GM23248 (cell line): ENCODE measurements around the gene VTI1B. TPM values are rescaled to one million over a fixed set of nuclear protein-coding genes. Genes with fewer than 3 reads are reported as not detected.
A peak's percentile ranks its signal among the peaks of the same experiment; 100 is the strongest.

Source experiments
- DNase-seq: peaks from one replicate; pipeline ENCODE4 v3.0.0-alpha.2; 2015
- H2AFZ ChIP-seq: fragments of 200-600 bp; sonication (generic); 2 replicates; pipeline ENCODE4 v1.6.1; 2016; ENCODE audit warnings: antibody characterized with exemption
- H3F3A ChIP-seq: fragments of 200-600 bp; sonication (generic); 2 replicates; pipeline ENCODE4 v1.6.1; 2016; ENCODE audit warnings: mild to moderate bottlenecking, antibody characterized with exemption, mixed run types; ENCODE audit not compliant: insufficient read depth
- H3K27ac ChIP-seq: fragments of 200-600 bp; sonication (generic); 2 replicates; pipeline ENCODE4 v1.5.1; 2016; ENCODE audit warnings: mild to moderate bottlenecking
- H3K27me3 ChIP-seq: fragments of 200-600 bp; sonication (generic); replicated peaks from 2 replicates; pipeline ENCODE4 v1.6.1; 2016; ENCODE audit warnings: mild to moderate bottlenecking; ENCODE audit not compliant: insufficient read depth
- H3K36me3 ChIP-seq: fragments of 200-600 bp; sonication (generic); 2 replicates; pipeline ENCODE4 v1.6.1; 2016; ENCODE audit warnings: low read depth, mild to moderate bottlenecking
- H3K4me1 ChIP-seq: fragments of 200-600 bp; sonication (generic); 2 replicates; pipeline ENCODE4 v1.6.1; 2016; ENCODE audit warnings: mild to moderate bottlenecking; ENCODE audit not compliant: insufficient read depth
- H3K4me2 ChIP-seq: fragments of 200-600 bp; sonication (generic); one replicate; pipeline ENCODE4 v1.6.1; 2016; ENCODE audit warnings: mild to moderate bottlenecking; ENCODE audit not compliant: unreplicated experiment
- H3K4me3 ChIP-seq: fragments of 200-600 bp; sonication (generic); 2 replicates; pipeline ENCODE4 v1.5.1; 2016; ENCODE audit warnings: mild to moderate bottlenecking
- H3K79me2 ChIP-seq: fragments of 200-600 bp; sonication (generic); 2 replicates; pipeline ENCODE4 v1.6.1; 2016; ENCODE audit warnings: mild to moderate bottlenecking; ENCODE audit not compliant: insufficient read depth
- H3K9ac ChIP-seq: fragments of 200-600 bp; sonication (generic); 2 replicates; pipeline ENCODE4 v1.6.1; 2016; ENCODE audit warnings: mild to moderate bottlenecking
- H3K9me2 ChIP-seq: fragments of 200-600 bp; sonication (generic); 2 replicates; pipeline ENCODE4 v1.6.1; 2016; ENCODE audit warnings: mixed run types, mild to moderate bottlenecking, moderate library complexity; ENCODE audit not compliant: insufficient read depth
- H3K9me3 ChIP-seq: fragments of 200-600 bp; sonication (generic); one replicate; pipeline ENCODE4 v1.6.1; 2017; ENCODE audit warnings: low read depth
- H4K20me1 ChIP-seq: fragments of 200-600 bp; sonication (generic); 2 replicates; pipeline ENCODE4 v1.6.0; 2016; ENCODE audit not compliant: insufficient read depth
- EZH2 ChIP-seq: fragments of 200-600 bp; sonication (generic); IDR thresholded peaks from 2 replicates; pipeline ENCODE4 v1.6.1; 2018; ENCODE audit warnings: antibody characterized with exemption, mild to moderate bottlenecking; ENCODE audit not compliant: insufficient read depth, poor library complexity, severe bottlenecking
- EZH2phosphoT487 ChIP-seq: fragments of 200-600 bp; sonication (generic); IDR thresholded peaks from 2 replicates; pipeline ENCODE4 v1.6.1; 2018; ENCODE audit warnings: antibody characterized with exemption, moderate library complexity, mild to moderate bottlenecking, low read depth; ENCODE audit not compliant: insufficient read depth
- WGBS, 2 experiments: methylation state at CpG; one replicate each; pipeline ENCODE4 v1.1.6; 2015 to 2017; ENCODE audit warnings: low lambda C conversion rate in 2 of 2, low coverage in 1 of 2; ENCODE audit errors: missing lambda C conversion rate in 2 of 2; 5-methylcytosine and 5-hydroxymethylcytosine counted together
- in situ Hi-C: fragments of 300-500 bp; cut with MboI; formaldehyde crosslinking; loops from 2 replicates; pipeline ENCODE4 v1.15.0; 2020
- polyA plus RNA-seq: library from polyadenylated mRNA; unstranded; fragments of >200 nt; fragmentation: Nextera tagmentation; extraction: Ambion mirVana; gene quantifications from 2 replicates; pipeline ENCODE4 v1.2.1, GENCODE V29; 2016
- total RNA-seq: library from RNA; depleted of rRNA; stranded (reverse); fragments of >200 nt; shearing (Covaris generic); gene quantifications from 2 replicates; pipeline ENCODE4 v1.2.3, GENCODE V29; 2014

VTI1B gene
- total and polyA plus RNA-seq, 2 experiments from 2014 or later = 61.5 to 207 TPM

GRCh38 chr14:67690011-67690410 is 15.6 kb upstream of the VTI1B start:
- Histone ChIP-seq H3K4me3 (no peak overlapping the region), H3K9me2 (no peaks in the 10 kb centered on the region), H3K9me3 (no peaks in the 10 kb centered on the region), H3K36me3 (peaks cover 48% of the 10 kb centered on the region), H3F3A (0 out of 2 replicates have a peak, but pooled peaks cover 2% of the 10 kb centered on the region), H2AFZ (no peak overlapping the region), H3K27ac (no peak overlapping the region), H4K20me1 (peaks cover 4% of the 10 kb centered on the region; the same call in 1 of the 2 replicates), H3K79me2 (peaks cover 53% of the 10 kb centered on the region), H3K4me2 (no peak overlapping the region), H3K4me1 (peaks cover 11% of the 10 kb centered on the region; the same call in 1 of the 2 replicates), H3K9ac (no peak overlapping the region), H3K27me3 (no peaks in the 10 kb centered on the region)
- TF ChIP-seq EZH2 = no peak
- TF ChIP-seq EZH2phosphoT487 = no peak
- in situ Hi-C loops = no loop called here
- 93 to 99% methylated on average over 4 of the region's 4 CpGs for WGBS, 2 experiments
- DNase-seq = no peak

GRCh38 chr14:67683842-67684241 is 9.4 kb upstream of the VTI1B start:
- H2AFZ ChIP-seq = no peak overlapping the region
- H3K4me2 ChIP-seq = no peak overlapping the region
- peaks cover 24% of the 10 kb centered on the region for H3F3A ChIP-seq
- H3K4me1 ChIP-seq = peaks cover 15% of the 10 kb centered on the region
- in situ Hi-C loops = no loop called here
- peaks cover 28% of the 10 kb centered on the region for H3K36me3 ChIP-seq
- no peak for DNase-seq
- H3K4me3 ChIP-seq = no peak overlapping the region
- no peaks in the 10 kb centered on the region for H3K27me3 ChIP-seq
- no peaks in the 10 kb centered on the region for H4K20me1 ChIP-seq
- H3K9me3 ChIP-seq = no peaks in the 10 kb centered on the region
- H3K9ac ChIP-seq = no peak overlapping the region
- H3K27ac ChIP-seq = no peak overlapping the region
- H3K79me2 ChIP-seq = peaks cover 21% of the 10 kb centered on the region
- no peak for TF ChIP-seq EZH2phosphoT487
- TF ChIP-seq EZH2 = no peak
- no peaks in the 10 kb centered on the region for H3K9me2 ChIP-seq

GRCh38 chr14:67680941-67681340 is 6.5 kb upstream of the VTI1B start:
- WGBS, 2 experiments = 94% methylated on average over 2 of the region's 2 CpGs

GRCh38 chr14:67680121-67680602 is 5.7 kb upstream of the VTI1B start:
- H3K36me3 ChIP-seq = peaks cover 16% of the 10 kb centered on the region
- H3K27me3 ChIP-seq = no peaks in the 10 kb centered on the region
- peaks cover 19% of the 10 kb centered on the region for H3K4me1 ChIP-seq
- peaks cover 32% of the 10 kb centered on the region for H3F3A ChIP-seq
- no peak overlapping the region for H2AFZ ChIP-seq
- in situ Hi-C loops = no loop called here
- no peaks in the 10 kb centered on the region for H3K9me2 ChIP-seq
- H3K4me2 ChIP-seq = peak overlapping the region; percentile 58
- H3K4me3 ChIP-seq = no peak overlapping the region; the same call in 1 of the 2 replicates
- no peaks in the 10 kb centered on the region for H4K20me1 ChIP-seq
- peak overlapping the region; percentile 35 for H3K9ac ChIP-seq
- WGBS, 2 experiments = 33 to 35% methylated on average over 3 of the region's 3 CpGs
- DNase-seq = peak; percentile 93
- H3K9me3 ChIP-seq = no peaks in the 10 kb centered on the region
- no peak for TF ChIP-seq EZH2
- no peak for TF ChIP-seq EZH2phosphoT487
- peak overlapping the region; percentile 86 for H3K27ac ChIP-seq
- peaks cover 47% of the 10 kb centered on the region for H3K79me2 ChIP-seq

More at GRCh38 chr14:67680941-67681340, 6.5 kb upstream of the VTI1B start:
- H3F3A ChIP-seq = peaks cover 32% of the 10 kb centered on the region
- peaks cover 41% of the 10 kb centered on the region for H3K79me2 ChIP-seq
- TF ChIP-seq EZH2 (no peak), EZH2phosphoT487 (no peak)
- no peaks in the 10 kb centered on the region for H3K9me2 ChIP-seq
- DNase-seq = no peak
- peaks cover 22% of the 10 kb centered on the region for H3K36me3 ChIP-seq
- in situ Hi-C loops = no loop called here
- H3K27ac ChIP-seq = no peak overlapping the region
- H4K20me1 ChIP-seq = no peaks in the 10 kb centered on the region
- no peak overlapping the region for H2AFZ ChIP-seq
- no peaks in the 10 kb centered on the region for H3K9me3 ChIP-seq
- peaks cover 15% of the 10 kb centered on the region for H3K4me1 ChIP-seq
- H3K4me2 ChIP-seq = no peak overlapping the region
- H3K27me3 ChIP-seq = no peaks in the 10 kb centered on the region
- no peak overlapping the region for H3K9ac ChIP-seq
- no peak overlapping the region for H3K4me3 ChIP-seq

GRCh38 chr14:67679006-67679405 is 4.6 kb upstream of the VTI1B start:
- Histone ChIP-seq H3K36me3 (peaks cover 7% of the 10 kb centered on the region; the same call in 1 of the 2 replicates), H4K20me1 (no peaks in the 10 kb centered on the region), H3K4me2 (no peak overlapping the region), H3K79me2 (peaks cover 44% of the 10 kb centered on the region), H3K27ac (peak overlapping the region; percentile 86), H3K9ac (no peak overlapping the region), H3K9me2 (no peaks in the 10 kb centered on the region), H3K4me1 (peaks cover 19% of the 10 kb centered on the region), H3K27me3 (no peaks in the 10 kb centered on the region), H2AFZ (no peak overlapping the region), H3F3A (peaks cover 32% of the 10 kb centered on the region), H3K9me3 (no peaks in the 10 kb centered on the region), H3K4me3 (no peak overlapping the region)
- TF ChIP-seq EZH2phosphoT487 (no peak), EZH2 (no peak)
- in situ Hi-C loops = no loop called here
- 82 to 90% methylated on average over 2 of the region's 2 CpGs for WGBS, 2 experiments
- DNase-seq = no peak
